ENCODE results near the gene ADAMTSL3. TPM values are rescaled to one million over a fixed set of nuclear protein-coding genes. Genes with fewer than 3 reads are reported as not detected.

ADAMTSL3 gene
- total RNA-seq, 1 experiment from 2014 or later, result 0.05 TPM

- Histone ChIP-seq H3K9me3 (ENCODE audit: control insufficient read depth in 1 of 2, insufficient read depth in 1 of 2, low read depth in 1 of 2, low read length in 2 of 2) (no peaks in the 10 kb centered on the region), H3K9ac (ENCODE audit: low read length) (no peak overlapping the region), H3K79me2 (ENCODE audit: insufficient read depth, low read length) (no peaks in the 10 kb centered on the region), H3K4me3 (replicated peaks in 1 of 2; ENCODE audit: low read depth in 1 of 2, low read length in 2 of 2) (no peak overlapping the region), H3K27ac (ENCODE audit: low read depth, low read length) (no peak overlapping the region), H4K20me1 (ENCODE audit: insufficient read depth) (no peaks in the 10 kb centered on the region), H3K36me3 (ENCODE audit: control insufficient read depth in 1 of 2, insufficient read depth in 2 of 2, low read length in 2 of 2) (no peaks in the 10 kb centered on the region), H2AFZ (ENCODE audit: low read depth, low read length, poor library complexity, severe bottlenecking) (no peak overlapping the region), H3K4me1 (ENCODE audit: control insufficient read depth in 1 of 2, insufficient read depth in 2 of 2, low read length in 2 of 2) (peaks cover 0 to 3% of the 10 kb centered on the region in 2 experiments; a peak in 1 of 4 replicates), H3K4me2 (ENCODE audit: low read length) (no peak overlapping the region), H3K9me2 (ENCODE audit: insufficient read depth) (no peaks in the 10 kb centered on the region), H3K27me3 (ENCODE audit: insufficient read depth, low read length) (peaks cover 4% of the 10 kb centered on the region; the same call in 1 of the 2 replicates)
- ATAC-seq (no peak), DNase-seq (ENCODE audit: low read depth, low spot score) (no peak)
- CTCF ChIA-PET, result no interaction called here
- intact Hi-C loops (cut with micrococcal nuclease), result no loop called here
- TF ChIP-seq YY1 (IDR thresholded peaks at IDR 0.05; ENCODE audit: extremely low read depth, insufficient replicate concordance, low read depth, low read length) (no peak), ELF1 (IDR thresholded peaks at IDR 0.05; ENCODE audit: borderline replicate concordance, low read depth) (no peak), ZNF274 (IDR thresholded peaks at IDR 0.05; ENCODE audit: low read depth, low read length) (no peak), EGR1 (IDR thresholded peaks at IDR 0.05; ENCODE audit: low read depth) (no peak), FOSL1 (IDR thresholded peaks at IDR 0.05; ENCODE audit: low read depth) (no peak), JUND (IDR thresholded peaks at IDR 0.05) (no peak)
- RAD21 ChIA-PET (ENCODE audit: low non-redundant PET in 1 of 2, low total read pairs in 2 of 2, uncharacterized antibody in 2 of 2, unreplicated experiment in 2 of 2), result no interaction called here
- BruUV-seq (replicated peaks), result no TSS peak
- POLR2A ChIA-PET, result no interaction called here
These were observed 44.4 kb downstream of the ADAMTSL3 start for GRCh38 chr15:83698294-83698693.

GRCh38 chr15:83699028-83699427 is 45.1 kb downstream of the ADAMTSL3 start:
- no peak for DNase-seq (ENCODE audit: low read depth, low spot score)
- no peaks in the 10 kb centered on the region for H3K27me3 ChIP-seq (ENCODE audit: insufficient read depth, low read length)
- H3K4me1 ChIP-seq (ENCODE audit: control insufficient read depth in 1 of 2, insufficient read depth in 2 of 2, low read length in 2 of 2), result peaks cover 0 to 3% of the 10 kb centered on the region in 2 experiments; a peak in 1 of 4 replicates
- BruUV-seq (replicated peaks), result no TSS peak
- RAD21 ChIA-PET (ENCODE audit: low non-redundant PET in 1 of 2, low total read pairs in 2 of 2, uncharacterized antibody in 2 of 2, unreplicated experiment in 2 of 2), result no interaction called here
- no peaks in the 10 kb centered on the region for H4K20me1 ChIP-seq (ENCODE audit: insufficient read depth)
- ATAC-seq, result no peak
- POLR2A ChIA-PET, result no interaction called here
- no peaks in the 10 kb centered on the region for H3K79me2 ChIP-seq (ENCODE audit: insufficient read depth, low read length)
- H2AFZ ChIP-seq (ENCODE audit: low read depth, low read length, poor library complexity, severe bottlenecking), result no peak overlapping the region
- no peaks in the 10 kb centered on the region for H3K36me3 ChIP-seq (ENCODE audit: control insufficient read depth in 1 of 2, insufficient read depth in 2 of 2, low read length in 2 of 2)
- H3K9me2 ChIP-seq (ENCODE audit: insufficient read depth), result no peaks in the 10 kb centered on the region
- no peak overlapping the region for H3K4me2 ChIP-seq (ENCODE audit: low read length)
- TF ChIP-seq SP1 (IDR thresholded peaks at IDR 0.05; ENCODE audit: low read depth) (no peak), POLR2AphosphoS5 (IDR thresholded peaks at IDR 0.05; ENCODE audit: low read depth, low read length) (no peak), FOSL1 (IDR thresholded peaks at IDR 0.05; ENCODE audit: low read depth) (no peak)
- CTCF ChIA-PET, result no interaction called here
- intact Hi-C loops (cut with micrococcal nuclease), result no loop called here
- no peak overlapping the region for H3K9ac ChIP-seq (ENCODE audit: low read length)
- no peak overlapping the region for H3K27ac ChIP-seq (ENCODE audit: low read depth, low read length)
- H3K4me3 ChIP-seq (replicated peaks in 1 of 2; ENCODE audit: low read depth in 1 of 2, low read length in 2 of 2), result no peak overlapping the region
- no peaks in the 10 kb centered on the region for H3K9me3 ChIP-seq (ENCODE audit: control insufficient read depth in 1 of 2, insufficient read depth in 1 of 2, low read depth in 1 of 2, low read length in 2 of 2)

Measured in HCT116 (cell line).